ENCODE data around the gene DHCR24.

DNA sequence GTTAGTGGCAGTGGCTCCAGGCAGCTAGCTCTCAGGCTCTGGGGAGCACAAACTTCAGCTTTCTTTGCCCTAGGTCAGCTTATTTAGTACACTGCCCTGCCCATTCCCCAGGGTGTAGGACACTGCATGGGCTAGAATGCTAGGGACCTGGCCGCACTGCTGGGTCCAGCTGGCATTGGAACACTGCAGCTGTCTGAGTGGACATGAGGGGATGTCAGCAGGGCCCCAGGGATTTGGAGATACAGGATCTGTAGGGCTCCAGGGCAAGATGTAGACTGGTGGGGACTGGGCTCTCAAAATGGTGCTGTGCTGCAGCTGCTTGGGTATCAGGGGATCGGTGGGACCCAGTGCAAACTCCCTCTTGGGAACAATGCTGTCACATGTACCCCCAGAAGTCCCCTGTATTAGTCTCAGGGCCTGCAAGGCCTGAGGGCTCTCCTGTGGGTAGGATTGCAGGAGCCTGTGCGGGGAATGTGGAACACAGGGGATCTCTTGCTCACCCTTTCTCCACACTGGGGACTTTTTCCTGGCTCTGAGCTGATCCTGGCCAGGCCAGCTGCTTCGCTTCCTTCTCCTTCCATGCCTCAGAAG lies 60.7 kb downstream of the DHCR24 start:
- TF ChIP-seq, protein P1, sequence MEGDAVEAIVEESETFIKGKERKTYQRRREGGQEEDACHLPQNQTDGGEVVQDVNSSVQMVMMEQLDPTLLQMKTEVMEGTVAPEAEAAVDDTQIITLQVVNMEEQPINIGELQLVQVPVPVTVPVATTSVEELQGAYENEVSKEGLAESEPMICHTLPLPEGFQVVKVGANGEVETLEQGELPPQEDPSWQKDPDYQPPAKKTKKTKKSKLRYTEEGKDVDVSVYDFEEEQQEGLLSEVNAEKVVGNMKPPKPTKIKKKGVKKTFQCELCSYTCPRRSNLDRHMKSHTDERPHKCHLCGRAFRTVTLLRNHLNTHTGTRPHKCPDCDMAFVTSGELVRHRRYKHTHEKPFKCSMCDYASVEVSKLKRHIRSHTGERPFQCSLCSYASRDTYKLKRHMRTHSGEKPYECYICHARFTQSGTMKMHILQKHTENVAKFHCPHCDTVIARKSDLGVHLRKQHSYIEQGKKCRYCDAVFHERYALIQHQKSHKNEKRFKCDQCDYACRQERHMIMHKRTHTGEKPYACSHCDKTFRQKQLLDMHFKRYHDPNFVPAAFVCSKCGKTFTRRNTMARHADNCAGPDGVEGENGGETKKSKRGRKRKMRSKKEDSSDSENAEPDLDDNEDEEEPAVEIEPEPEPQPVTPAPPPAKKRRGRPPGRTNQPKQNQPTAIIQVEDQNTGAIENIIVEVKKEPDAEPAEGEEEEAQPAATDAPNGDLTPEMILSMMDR (optimal IDR thresholded peaks at IDR 0.05 in 1 of 3, IDR thresholded peaks at IDR 0.05 in 1 of 3, conservative IDR thresholded peaks at IDR 0.05 in 1 of 3; ENCODE audit: extremely low read depth in 1 of 3, insufficient read depth in 2 of 3, low read length in 3 of 3): no peak
- no peak for TF ChIP-seq EZH2 (IDR thresholded peaks at IDR 0.05; ENCODE audit: low read length)

All from keratinocyte (primary cell).